ENCODE measurements around the gene SEC23A.
"Not testable (repeated sequence)": the region's sequence is repeated elsewhere in the genome, so short reads cannot be mapped to it uniquely, and the experiment has no call there.

SEC23A gene

GRCh38 chr14:39050389-39050788 is 52.6 kb downstream of the SEC23A start:
- Histone ChIP-seq H3K27me3 (replicated peaks; ENCODE audit: control insufficient read depth, insufficient read depth, low read length) (no peaks in the 10 kb centered on the region), H3K36me3 (ENCODE audit: control insufficient read depth, insufficient read depth, low read length) (peaks cover 7% of the 10 kb centered on the region), H3K4me3 (replicated peaks; ENCODE audit: low read depth, low read length) (no peak overlapping the region)
- TF ChIP-seq CTCF (IDR thresholded peaks at IDR 0.05; ENCODE audit: insufficient read depth, low read length, poor library complexity, severe bottlenecking): no peak
- no peak for DNase-seq (ENCODE audit: extremely low read depth, insufficient read length)

- not testable (repeated sequence) for H3K36me3 ChIP-seq (ENCODE audit: control insufficient read depth, insufficient read depth, low read length); DNase-seq (ENCODE audit: extremely low read depth, insufficient read length)
These were observed 57.1 kb downstream of the SEC23A start for GRCh38 chr14:39045889-39046288.

GRCh38 chr14:39043352-39043943 is 59.6 kb downstream of the SEC23A start:
- no peak overlapping the region for H3K4me3 ChIP-seq (replicated peaks; ENCODE audit: low read depth, low read length)
- no peak for DNase-seq (ENCODE audit: extremely low read depth, insufficient read length)
- no peaks in the 10 kb centered on the region for H3K27me3 ChIP-seq (replicated peaks; ENCODE audit: control insufficient read depth, insufficient read depth, low read length)
- TF ChIP-seq CTCF (IDR thresholded peaks at IDR 0.05; ENCODE audit: insufficient read depth, low read length, poor library complexity, severe bottlenecking): no peak
- peaks cover 11% of the 10 kb centered on the region for H3K36me3 ChIP-seq (ENCODE audit: control insufficient read depth, insufficient read depth, low read length)

More at GRCh38 chr14:39045889-39046288, 57.1 kb downstream of the SEC23A start:
- not testable (repeated sequence) for H3K27me3 ChIP-seq (replicated peaks; ENCODE audit: control insufficient read depth, insufficient read depth, low read length); H3K4me3 ChIP-seq (replicated peaks; ENCODE audit: low read depth, low read length)

- no peak for DNase-seq (ENCODE audit: extremely low read depth, insufficient read length)
- Histone ChIP-seq H3K27me3 (replicated peaks; ENCODE audit: control insufficient read depth, insufficient read depth, low read length) (no peaks in the 10 kb centered on the region), H3K4me3 (replicated peaks; ENCODE audit: low read depth, low read length) (no peak overlapping the region), H3K36me3 (ENCODE audit: control insufficient read depth, insufficient read depth, low read length) (peaks cover 9% of the 10 kb centered on the region)
- TF ChIP-seq CTCF (IDR thresholded peaks at IDR 0.05; ENCODE audit: insufficient read depth, low read length, poor library complexity, severe bottlenecking): no peak
These were observed 62.5 kb downstream of the SEC23A start for GRCh38 chr14:39040529-39040928.

GRCh38 chr14:39038542-39038941 is 64.5 kb downstream of the SEC23A start:
- Histone ChIP-seq H3K27me3 (replicated peaks; ENCODE audit: control insufficient read depth, insufficient read depth, low read length) (no peaks in the 10 kb centered on the region), H3K36me3 (ENCODE audit: control insufficient read depth, insufficient read depth, low read length) (peaks cover 9% of the 10 kb centered on the region), H3K4me3 (replicated peaks; ENCODE audit: low read depth, low read length) (no peak overlapping the region)
- no peak for TF ChIP-seq CTCF (IDR thresholded peaks at IDR 0.05; ENCODE audit: insufficient read depth, low read length, poor library complexity, severe bottlenecking)
- no peak for DNase-seq (ENCODE audit: extremely low read depth, insufficient read length)

GRCh38 chr14:39036760-39037159 is 66.3 kb downstream of the SEC23A start:
- DNase-seq (ENCODE audit: extremely low read depth, insufficient read length): no peak
- Histone ChIP-seq H3K4me3 (replicated peaks; ENCODE audit: low read depth, low read length) (no peak overlapping the region), H3K27me3 (replicated peaks; ENCODE audit: control insufficient read depth, insufficient read depth, low read length) (no peaks in the 10 kb centered on the region), H3K36me3 (ENCODE audit: control insufficient read depth, insufficient read depth, low read length) (peaks cover 9% of the 10 kb centered on the region)
- no peak for TF ChIP-seq CTCF (IDR thresholded peaks at IDR 0.05; ENCODE audit: insufficient read depth, low read length, poor library complexity, severe bottlenecking)
